Stimulated activated naive CD8-positive, alpha-beta T cell treated with anti-CD3 and anti-CD28 coated beads, Interleukin-15, Interleukin-2, amounts not matched to agents 100 ng/mL and 50 ng/mL, for 24 hours (primary cell): ENCODE results near the gene DLGAP1.

Experiments
- H3K27ac Mint-ChIP-seq: one replicate; pipeline ENCODE4 v1.8.0; 2021; ENCODE audit warnings: mild to moderate bottlenecking, mixed read lengths
- H3K27me3 Mint-ChIP-seq: one replicate; pipeline ENCODE4 v1.8.0; 2021; ENCODE audit warnings: mixed read lengths
- H3K36me3 Mint-ChIP-seq: one replicate; pipeline ENCODE4 v1.8.0; 2021; ENCODE audit warnings: low read depth, mixed read lengths
- H3K4me1 Mint-ChIP-seq: one replicate; pipeline ENCODE4 v1.8.0; 2021; ENCODE audit warnings: low read depth, mixed read lengths
- H3K4me3 Mint-ChIP-seq: one replicate; pipeline ENCODE4 v1.8.0; 2021; ENCODE audit warnings: mild to moderate bottlenecking, mixed read lengths
- H3K9me3 Mint-ChIP-seq: one replicate; pipeline ENCODE4 v1.8.0; 2021; ENCODE audit warnings: mixed read lengths

DLGAP1 gene

DNA sequence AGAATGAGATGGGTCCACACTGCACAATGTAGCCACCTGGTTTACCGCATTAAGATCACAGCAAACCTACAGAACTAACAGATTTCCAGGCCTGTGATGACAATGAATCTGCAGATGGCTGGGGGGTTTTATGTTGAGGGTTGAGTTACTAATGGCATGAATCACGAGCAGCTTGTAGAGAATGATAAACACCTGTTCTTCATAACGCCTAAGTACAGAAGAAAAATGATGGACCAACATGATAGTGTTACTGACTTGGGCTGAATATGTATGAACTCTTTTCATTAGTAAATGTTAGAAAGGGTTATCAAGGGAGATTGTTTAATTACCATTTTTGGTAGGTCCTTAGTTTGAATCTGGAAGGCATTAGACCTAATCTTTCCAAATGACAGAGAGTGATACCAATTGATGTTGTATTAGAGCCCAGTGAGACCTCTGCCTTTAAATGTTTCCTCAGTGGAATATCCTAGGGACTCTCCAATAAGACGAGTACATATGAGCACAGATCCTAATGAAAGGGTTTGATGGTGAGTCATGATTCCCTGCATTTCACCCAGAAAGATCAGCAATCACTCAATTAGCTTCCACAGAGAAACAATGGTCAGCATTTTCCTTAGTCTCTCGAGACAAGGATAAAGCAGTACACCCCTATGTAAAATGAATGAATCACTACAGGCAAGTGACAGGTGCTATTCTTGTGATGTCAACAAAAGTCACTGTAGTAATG lies 243.8 kb downstream of the DLGAP1 start:
- Mint-ChIP-seq H3K9me3 (peaks cover 15% of the 10 kb centered on the region), H3K27ac (no peak overlapping the region), H3K4me1 (no peaks in the 10 kb centered on the region), H3K4me3 (no peak overlapping the region), H3K36me3 (no peaks in the 10 kb centered on the region), H3K27me3 (no peaks in the 10 kb centered on the region)

DNA sequence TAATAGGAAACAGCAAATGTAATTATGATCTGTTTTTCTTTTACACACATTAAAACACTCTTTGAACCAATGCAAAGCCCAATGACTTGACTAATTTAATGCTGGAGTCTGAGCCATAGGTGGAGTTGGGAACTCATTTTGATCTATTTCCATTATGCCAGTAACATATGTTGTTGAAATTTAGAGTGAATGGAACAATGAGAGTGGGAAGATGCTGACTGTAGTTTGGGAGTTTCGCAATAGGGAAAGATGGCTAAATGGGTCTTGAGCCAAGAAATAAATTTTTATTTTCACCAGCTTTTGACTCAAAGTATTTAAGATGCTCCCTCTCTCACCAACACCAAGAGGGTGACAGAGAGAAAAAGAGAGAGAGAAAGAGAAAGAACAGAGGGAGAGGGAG lies 246.7 kb downstream of the DLGAP1 start:
- H3K9me3 Mint-ChIP-seq, result peaks cover 15% of the 10 kb centered on the region
- no peak overlapping the region for H3K27ac Mint-ChIP-seq
- no peaks in the 10 kb centered on the region for H3K27me3 Mint-ChIP-seq
- no peaks in the 10 kb centered on the region for H3K36me3 Mint-ChIP-seq
- H3K4me3 Mint-ChIP-seq, result no peak overlapping the region
- no peaks in the 10 kb centered on the region for H3K4me1 Mint-ChIP-seq

DNA sequence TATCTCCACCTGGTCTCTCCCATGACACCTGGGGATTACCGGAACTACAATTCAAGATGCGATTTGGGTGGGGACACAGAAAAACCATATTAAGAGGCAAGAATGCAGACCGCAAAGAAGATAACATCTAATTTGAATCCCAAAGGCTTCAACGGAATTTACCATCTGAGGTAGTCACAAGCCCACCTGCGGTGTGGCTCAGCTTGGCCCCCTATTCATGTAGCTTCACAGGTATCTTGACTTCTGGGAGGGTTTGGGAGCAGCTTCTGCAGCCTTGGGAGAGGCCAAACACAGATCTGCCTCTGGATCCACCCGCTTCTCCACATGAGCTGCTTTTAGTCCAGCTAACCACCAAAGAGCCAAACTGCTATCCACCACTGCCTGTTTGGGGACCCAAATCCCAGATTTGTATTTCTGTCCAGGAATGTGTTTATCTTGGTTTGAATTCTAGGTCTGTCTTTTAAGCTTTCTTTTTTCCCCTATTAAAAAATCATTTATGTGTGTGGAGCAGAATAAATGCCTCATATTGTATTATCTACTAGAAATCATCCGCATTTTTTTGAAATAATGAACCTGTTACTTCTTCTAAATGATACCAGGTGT lies 247.6 kb downstream of the DLGAP1 start:
- no peaks in the 10 kb centered on the region for H3K27me3 Mint-ChIP-seq
- H3K4me1 Mint-ChIP-seq, result no peaks in the 10 kb centered on the region
- no peak overlapping the region for H3K4me3 Mint-ChIP-seq
- peaks cover 15% of the 10 kb centered on the region for H3K9me3 Mint-ChIP-seq
- no peak overlapping the region for H3K27ac Mint-ChIP-seq
- no peaks in the 10 kb centered on the region for H3K36me3 Mint-ChIP-seq

DNA sequence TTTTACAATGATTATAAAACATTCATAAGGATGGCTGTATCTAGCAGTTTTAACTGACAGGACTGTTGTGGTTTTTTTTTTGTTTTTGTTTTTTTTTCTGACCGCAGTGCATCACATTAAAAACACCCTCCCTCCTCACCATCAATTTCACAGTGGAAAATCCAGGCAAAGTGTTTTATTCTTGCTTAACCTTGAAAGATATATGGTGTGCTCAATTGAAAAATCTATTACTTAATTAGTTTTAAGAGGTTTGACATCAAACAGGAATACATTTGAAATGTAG lies 250.7 kb downstream of the DLGAP1 start:
- no peaks in the 10 kb centered on the region for H3K36me3 Mint-ChIP-seq
- H3K27ac Mint-ChIP-seq, result no peak overlapping the region
- no peaks in the 10 kb centered on the region for H3K27me3 Mint-ChIP-seq
- H3K4me1 Mint-ChIP-seq, result no peaks in the 10 kb centered on the region
- no peak overlapping the region for H3K4me3 Mint-ChIP-seq
- peaks cover 4% of the 10 kb centered on the region for H3K9me3 Mint-ChIP-seq

DNA sequence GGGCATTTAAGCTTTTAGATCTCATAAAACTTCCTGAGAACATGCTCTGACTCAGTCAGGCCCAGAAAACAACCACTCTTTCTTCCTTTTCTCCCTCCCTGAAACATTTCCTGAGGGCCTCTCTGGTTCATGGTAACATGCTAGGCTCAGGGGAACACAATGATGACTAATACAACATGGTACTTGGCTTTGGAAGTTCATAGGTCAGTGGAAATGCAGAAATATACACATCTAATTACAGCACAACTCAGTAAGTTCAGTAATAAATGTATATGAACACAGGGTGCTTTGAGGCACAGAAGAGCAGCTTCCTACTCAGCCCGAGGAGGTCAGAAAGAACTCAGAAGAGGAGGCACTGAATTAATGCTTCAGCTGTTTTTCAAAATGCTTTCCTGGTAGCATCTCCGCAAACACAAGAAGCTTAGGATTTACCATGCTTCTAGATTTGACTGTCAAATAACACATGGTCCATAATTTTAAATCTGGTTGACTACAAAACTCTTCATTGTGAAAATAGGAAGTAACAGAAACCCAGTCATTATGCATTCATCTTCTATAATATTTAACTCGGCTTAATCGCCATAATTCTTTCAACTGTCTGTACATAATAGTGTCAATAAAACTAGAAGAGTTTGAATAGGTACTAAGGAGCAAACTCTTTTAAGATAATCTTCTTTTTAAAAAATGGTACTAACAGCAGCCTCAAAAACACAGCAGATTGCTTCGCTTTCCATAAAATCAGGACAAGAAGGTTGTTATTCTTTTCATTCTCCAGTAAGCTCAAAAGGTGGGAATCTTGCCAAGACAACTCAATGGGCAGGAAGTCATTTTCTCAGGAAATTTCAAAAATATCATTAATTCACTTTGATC lies 251.3 kb downstream of the DLGAP1 start:
- Mint-ChIP-seq H3K9me3 (peaks cover 4% of the 10 kb centered on the region), H3K27ac (no peak overlapping the region), H3K27me3 (no peaks in the 10 kb centered on the region), H3K4me1 (no peaks in the 10 kb centered on the region), H3K36me3 (no peaks in the 10 kb centered on the region), H3K4me3 (no peak overlapping the region)

DNA sequence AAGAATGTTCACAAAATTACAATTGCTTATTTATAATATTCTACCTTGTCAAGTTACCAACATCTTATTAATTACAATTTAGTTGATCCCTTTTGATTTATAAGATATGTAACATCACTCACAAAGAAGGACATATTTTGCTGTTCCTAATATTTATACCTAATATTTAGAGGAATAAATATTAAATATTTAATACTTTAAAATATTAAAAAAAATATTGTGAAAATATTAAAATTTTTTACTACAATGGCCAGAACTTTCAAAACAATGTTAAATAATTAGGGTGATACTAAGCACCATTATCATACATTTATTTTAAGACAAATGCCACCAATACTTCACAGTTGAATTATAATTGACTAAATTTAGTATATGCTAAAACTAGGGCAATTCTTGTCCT lies 254.7 kb downstream of the DLGAP1 start:
- Mint-ChIP-seq H3K27me3 (no peaks in the 10 kb centered on the region), H3K27ac (no peak overlapping the region), H3K4me3 (no peak overlapping the region), H3K36me3 (no peaks in the 10 kb centered on the region), H3K9me3 (no peaks in the 10 kb centered on the region), H3K4me1 (no peaks in the 10 kb centered on the region)

DNA sequence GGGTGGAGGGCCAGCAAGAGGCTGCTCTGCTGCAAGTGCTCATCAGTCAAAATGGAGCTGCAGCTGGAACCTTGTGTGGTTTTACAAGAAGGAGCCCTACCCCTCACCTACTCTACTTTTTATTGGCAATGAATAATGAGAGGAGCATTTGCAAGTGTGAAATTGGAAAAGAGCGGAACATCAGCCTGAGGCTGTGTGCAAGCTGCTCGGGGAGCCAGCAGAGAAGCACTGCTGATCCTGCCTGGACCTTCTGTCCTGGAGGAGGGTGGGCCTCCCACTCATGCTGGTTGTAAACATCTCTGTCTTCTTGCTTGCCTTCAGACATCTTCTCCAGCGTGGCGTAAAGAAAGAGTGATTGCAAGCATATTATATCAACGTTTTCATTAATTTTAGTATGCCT lies 256.2 kb downstream of the DLGAP1 start:
- H3K4me1 Mint-ChIP-seq, result no peaks in the 10 kb centered on the region
- H3K9me3 Mint-ChIP-seq, result no peaks in the 10 kb centered on the region
- no peak overlapping the region for H3K27ac Mint-ChIP-seq
- no peak overlapping the region for H3K4me3 Mint-ChIP-seq
- no peaks in the 10 kb centered on the region for H3K36me3 Mint-ChIP-seq
- H3K27me3 Mint-ChIP-seq, result no peaks in the 10 kb centered on the region

DNA sequence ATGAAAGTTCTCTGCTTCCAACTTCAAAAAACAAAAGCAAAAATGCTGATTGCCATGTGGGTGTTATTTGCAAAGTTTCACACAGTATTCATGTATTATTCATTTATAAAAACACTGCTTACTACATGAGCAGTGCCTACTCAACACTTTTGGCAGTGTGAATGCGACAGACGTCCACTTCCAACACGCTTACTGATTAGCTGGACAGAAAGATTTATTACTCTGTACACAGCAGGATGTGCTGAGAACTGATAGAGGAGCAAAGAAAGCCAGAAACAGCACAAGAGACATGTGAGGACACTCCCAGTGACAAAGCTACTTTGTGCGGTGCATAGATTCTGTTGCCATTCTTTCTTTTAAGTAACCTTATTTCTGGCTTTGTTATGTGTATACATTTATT lies 258.8 kb downstream of the DLGAP1 start:
- H3K27ac Mint-ChIP-seq, result no peak overlapping the region
- H3K36me3 Mint-ChIP-seq, result no peaks in the 10 kb centered on the region
- no peaks in the 10 kb centered on the region for H3K9me3 Mint-ChIP-seq
- H3K4me1 Mint-ChIP-seq, result no peaks in the 10 kb centered on the region
- no peaks in the 10 kb centered on the region for H3K27me3 Mint-ChIP-seq
- H3K4me3 Mint-ChIP-seq, result no peak overlapping the region

DNA sequence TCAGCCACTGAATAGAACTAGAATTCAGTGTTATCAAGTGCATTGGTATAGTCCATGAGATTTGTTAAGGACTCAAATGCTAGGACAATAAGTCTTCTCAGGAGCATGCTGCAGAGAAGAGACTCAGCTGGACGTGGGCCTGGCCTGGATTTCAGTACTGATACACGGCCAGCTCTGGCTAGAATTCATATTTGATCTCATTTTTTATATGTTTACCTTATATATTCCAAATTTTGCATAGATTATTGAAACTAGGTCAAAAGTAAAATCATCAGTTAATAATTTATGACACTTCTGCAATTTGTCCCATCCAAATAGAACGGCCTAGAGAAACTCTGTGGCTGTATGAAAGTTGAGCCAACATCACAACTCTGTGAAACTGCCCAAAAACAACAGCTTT lies 262.0 kb downstream of the DLGAP1 start:
- Mint-ChIP-seq H3K27me3 (no peaks in the 10 kb centered on the region), H3K9me3 (no peaks in the 10 kb centered on the region), H3K36me3 (no peaks in the 10 kb centered on the region), H3K27ac (no peak overlapping the region), H3K4me1 (no peaks in the 10 kb centered on the region), H3K4me3 (no peak overlapping the region)

DNA sequence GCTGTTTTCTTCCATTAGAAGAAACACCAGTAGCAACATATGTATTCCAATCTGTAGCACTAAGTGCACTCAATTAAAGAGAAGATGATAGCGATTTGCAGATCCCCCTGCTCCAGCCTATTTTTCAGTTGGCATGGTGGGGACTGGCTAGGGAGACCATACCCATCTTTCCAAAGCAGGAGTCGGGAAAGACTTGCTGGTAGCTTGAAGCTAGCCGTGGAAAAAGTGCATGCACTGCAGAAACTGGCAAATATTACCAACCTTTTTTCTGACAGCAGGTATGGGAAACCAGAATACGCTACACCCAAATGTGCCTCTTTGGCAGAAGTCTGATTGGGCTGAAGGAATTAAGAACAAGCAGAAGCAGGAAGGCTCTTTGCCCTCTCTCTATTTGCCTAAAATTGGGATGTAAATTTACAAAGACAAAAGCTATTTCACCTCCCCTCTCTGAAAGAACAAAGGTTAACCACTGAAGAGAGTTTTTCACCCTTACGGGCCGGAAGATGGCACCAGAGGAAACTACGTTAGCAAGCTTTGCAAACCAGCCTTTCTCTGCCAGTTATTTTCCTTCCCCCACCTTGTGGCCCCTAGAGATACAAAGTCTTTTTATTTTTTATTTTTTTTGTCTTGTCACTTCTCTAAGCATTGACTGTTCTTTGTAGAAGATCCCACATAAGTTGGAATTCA lies 273.1 kb downstream of the DLGAP1 start:
- Mint-ChIP-seq H3K27me3 (no peaks in the 10 kb centered on the region), H3K36me3 (no peaks in the 10 kb centered on the region), H3K27ac (no peak overlapping the region), H3K9me3 (peaks cover 11% of the 10 kb centered on the region), H3K4me1 (no peaks in the 10 kb centered on the region), H3K4me3 (no peak overlapping the region)

DNA sequence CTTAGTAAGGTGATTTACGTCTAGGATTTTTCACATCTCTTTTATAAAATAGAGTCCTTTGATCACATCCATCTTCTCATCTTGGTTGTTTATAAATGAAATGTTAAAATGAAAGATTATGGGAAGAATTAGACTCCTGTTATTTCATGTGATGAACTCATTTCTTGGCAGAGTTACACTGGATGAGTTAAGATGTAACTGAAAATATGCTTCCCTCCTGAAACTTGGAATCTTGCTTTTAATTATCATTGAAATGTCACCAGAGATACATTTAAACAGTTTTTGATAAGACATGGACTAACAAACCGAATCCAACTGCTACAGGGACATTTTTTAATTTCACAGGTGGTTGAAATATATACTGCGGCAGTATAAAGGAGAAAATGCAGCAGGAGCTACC lies 274.0 kb downstream of the DLGAP1 start:
- Mint-ChIP-seq H3K4me1 (no peaks in the 10 kb centered on the region), H3K27ac (no peak overlapping the region), H3K36me3 (no peaks in the 10 kb centered on the region), H3K4me3 (no peak overlapping the region), H3K9me3 (peaks cover 11% of the 10 kb centered on the region), H3K27me3 (no peaks in the 10 kb centered on the region)

DNA sequence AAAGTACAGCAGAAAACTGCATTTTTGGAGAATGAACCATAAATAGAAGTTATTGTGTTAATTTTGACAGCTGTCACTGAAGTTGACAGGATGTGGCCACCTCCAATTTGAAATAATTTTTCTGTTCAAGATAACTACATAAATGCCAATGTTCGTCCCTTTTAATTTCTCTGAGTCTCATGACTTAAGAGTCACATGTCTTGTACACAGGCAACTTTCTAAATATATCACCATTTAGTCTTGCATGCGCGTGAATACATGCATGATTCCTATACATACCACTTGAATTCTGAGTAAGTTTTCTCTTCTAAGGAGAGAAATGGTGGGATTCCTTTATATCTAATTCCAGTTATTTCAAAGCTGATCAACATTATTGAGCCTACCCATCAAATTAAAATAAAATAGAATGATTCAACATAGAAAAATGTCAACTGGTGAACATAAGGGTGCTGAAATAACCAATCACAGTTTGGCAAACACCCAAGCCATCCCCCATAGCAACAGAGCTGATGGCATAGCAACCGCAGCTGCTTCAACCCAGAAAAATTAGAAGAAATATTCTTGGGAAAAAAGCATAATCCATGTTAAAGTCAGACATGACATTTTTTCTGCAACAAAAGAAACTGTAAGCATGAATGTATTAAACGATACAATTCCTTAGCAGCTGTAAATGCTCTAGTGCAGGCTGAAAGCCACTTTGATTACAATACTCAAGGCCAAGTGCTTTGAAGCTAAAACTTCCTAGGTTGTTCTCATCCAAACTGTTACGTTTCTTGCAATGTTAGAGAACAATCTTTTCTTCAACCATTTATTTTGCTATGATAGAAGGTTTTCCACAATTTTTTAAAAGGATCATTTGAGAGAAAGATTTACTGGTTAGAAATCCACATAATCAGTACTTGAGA lies 282.7 kb downstream of the DLGAP1 start:
- H3K27ac Mint-ChIP-seq, result no peak overlapping the region
- no peaks in the 10 kb centered on the region for H3K27me3 Mint-ChIP-seq
- H3K36me3 Mint-ChIP-seq, result no peaks in the 10 kb centered on the region
- H3K4me1 Mint-ChIP-seq, result no peaks in the 10 kb centered on the region
- peaks cover 15% of the 10 kb centered on the region for H3K9me3 Mint-ChIP-seq
- no peak overlapping the region for H3K4me3 Mint-ChIP-seq

DNA sequence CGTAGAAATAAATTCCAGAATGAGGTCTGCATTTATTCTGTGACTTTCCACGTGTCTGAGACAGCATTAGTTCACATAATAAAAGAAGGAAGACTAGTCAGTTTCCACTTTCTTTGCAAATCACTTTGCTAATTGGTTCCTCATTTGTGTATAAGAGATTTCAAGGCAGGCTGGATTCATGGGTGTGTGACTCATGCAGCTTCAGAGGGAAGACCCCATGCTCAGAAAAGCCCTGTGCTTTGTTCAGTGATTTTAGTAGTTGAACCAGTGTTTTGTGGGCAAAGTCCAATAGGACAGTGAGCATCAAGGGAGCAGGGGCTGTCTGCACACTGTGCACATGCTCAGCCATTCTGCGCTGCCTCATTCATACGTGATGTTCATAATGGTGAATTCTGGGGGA lies 297.8 kb downstream of the DLGAP1 start:
- no peak overlapping the region for H3K4me3 Mint-ChIP-seq
- H3K4me1 Mint-ChIP-seq, result no peaks in the 10 kb centered on the region
- H3K27ac Mint-ChIP-seq, result no peak overlapping the region
- no peaks in the 10 kb centered on the region for H3K27me3 Mint-ChIP-seq
- no peaks in the 10 kb centered on the region for H3K9me3 Mint-ChIP-seq
- H3K36me3 Mint-ChIP-seq, result no peaks in the 10 kb centered on the region

DNA sequence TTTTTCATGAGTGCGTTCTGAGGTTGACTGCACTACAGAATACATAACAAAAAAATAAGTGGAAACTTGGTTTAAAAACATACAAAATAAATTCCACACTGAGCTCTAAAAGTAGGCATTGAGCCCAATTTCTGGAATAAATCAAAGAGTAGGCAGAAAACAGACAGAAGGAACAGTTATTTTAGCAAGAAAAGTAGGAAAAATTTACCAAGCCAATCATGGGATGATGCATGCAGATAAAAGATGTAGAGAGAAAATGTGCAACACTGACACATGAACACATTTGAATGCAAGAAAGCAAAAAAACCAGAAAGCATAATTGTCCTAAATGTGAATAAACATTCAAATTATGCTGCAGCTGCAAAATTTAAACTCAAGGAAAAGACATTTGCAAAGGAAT lies 308.3 kb downstream of the DLGAP1 start:
- no peaks in the 10 kb centered on the region for H3K36me3 Mint-ChIP-seq
- no peaks in the 10 kb centered on the region for H3K9me3 Mint-ChIP-seq
- no peaks in the 10 kb centered on the region for H3K4me1 Mint-ChIP-seq
- no peak overlapping the region for H3K27ac Mint-ChIP-seq
- H3K4me3 Mint-ChIP-seq, result no peak overlapping the region
- H3K27me3 Mint-ChIP-seq, result no peaks in the 10 kb centered on the region
